Esophagus (tissue), 2 donors: ENCODE measurements around the gene TSPAN4. TPM values are rescaled to one million over a fixed set of nuclear protein-coding genes. Genes with fewer than 3 reads are reported as not detected.

ENCODE experiments used
- H3K27ac ChIP-seq, 2 donors: one replicate each; pipeline ENCODE4 v1.5.1; 2013; ENCODE audit warnings: low read depth in 2 of 2, mild to moderate bottlenecking in 2 of 2, inconsistent platforms in 1 of 2, low read length in 1 of 2, moderate library complexity in 1 of 2
- H3K27me3 ChIP-seq, 2 donors: one replicate each; pipeline ENCODE4 v1.6.1; 2013; ENCODE audit warnings: low read length in 2 of 2, control low read depth in 1 of 2, mild to moderate bottlenecking in 1 of 2; ENCODE audit not compliant: insufficient read depth in 2 of 2, control insufficient read depth in 1 of 2
- H3K36me3 ChIP-seq, 2 donors: one replicate each; pipeline ENCODE4 v1.6.1; 2013; ENCODE audit warnings: low read length in 1 of 2; ENCODE audit not compliant: control insufficient read depth in 2 of 2, insufficient read depth in 2 of 2
- H3K4me1 ChIP-seq, 2 donors: one replicate each; pipeline ENCODE4 v1.6.1; 2013; ENCODE audit warnings: low read length in 1 of 2; ENCODE audit not compliant: control insufficient read depth in 2 of 2, insufficient read depth in 2 of 2
- H3K4me3 ChIP-seq, 2 donors: one replicate each; pipeline ENCODE4 v1.5.1; 2013; ENCODE audit warnings: low read length in 2 of 2, mild to moderate bottlenecking in 2 of 2, low read depth in 1 of 2, moderate library complexity in 1 of 2
- H3K9me3 ChIP-seq, 2 donors: one replicate each; pipeline ENCODE4 v1.6.1; 2013; ENCODE audit warnings: mild to moderate bottlenecking in 2 of 2, low read depth in 1 of 2, low read length in 1 of 2, moderate library complexity in 1 of 2; ENCODE audit not compliant: control insufficient read depth in 2 of 2, insufficient read depth in 1 of 2
- WGBS, 2 donors: extraction: QIAGEN DNeasy Blood & Tissue Kit; methylation state at CpG; one replicate each; pipeline ENCODE4 v1.1.7; 2013; 5-methylcytosine and 5-hydroxymethylcytosine counted together
- polyA plus RNA-seq, 2 donors: library from polyadenylated mRNA; stranded (reverse); fragments of 200-250 nt; gene quantifications; one replicate each; pipeline ENCODE4 v1.2.3, GENCODE V29; 2013
- donor health status: healthy with polysubstance abuse.
- donor health status: Bipolar disorder and iron deficiency.

The TSPAN4 gene
- 10 to 100 TPM in 1 of 2 donors, 1 to 10 TPM in 1; 9.8 to 16.8 TPM for polyA plus RNA-seq

- Histone ChIP-seq H3K27me3 (no peaks in the 10 kb centered on the region), H3K4me3 (peak within 1 kb of the TSS; percentile 72 to 92), H3K36me3 (peaks cover 0 to 21% of the 10 kb centered on the region in 2 donors), H3K9me3 (no peaks in the 10 kb centered on the region), H3K27ac (peak within 1 kb of the TSS; percentile 72 to 79), H3K4me1 (peaks cover 10 to 23% of the 10 kb centered on the region in 2 donors)
- WGBS, 2 donors = 0% methylated on average over 59 to 87 of the region's 87 CpGs
Observed at GRCh38 chr11:842370-843002, at the start of gene TSPAN4, which contains the start of gene POLR2L. Gene TSPAN4, plus strand, starts transcription at chr11:842852. Its CDS starts 7,453 bp downstream, at chr11:850305. Gene POLR2L, minus strand, starts transcription at chr11:842529. Its CDS starts 21 bp downstream, at chr11:842508.

GRCh38 chr11:792873-793272, 49.8 kb upstream of the TSPAN4 start:
- Histone ChIP-seq H3K27ac (no peak overlapping the region), H3K4me1 (peaks cover 6 to 23% of the 10 kb centered on the region in 2 donors), H3K9me3 (no peaks in the 10 kb centered on the region), H3K4me3 (no peak overlapping the region), H3K36me3 (peaks cover 0 to 12% of the 10 kb centered on the region in 2 donors), H3K27me3 (no peaks in the 10 kb centered on the region)
- 86 to 91% methylated on average over 12 to 13 of the region's 13 CpGs for WGBS, 2 donors

- WGBS, 2 donors = 76 to 79% methylated on average over 7 of the region's 7 CpGs
- no peak overlapping the region for H3K27ac ChIP-seq
- H3K4me1 ChIP-seq = peaks cover 6 to 26% of the 10 kb centered on the region in 2 donors
- H3K36me3 ChIP-seq = peaks cover 0 to 12% of the 10 kb centered on the region in 2 donors
- no peak overlapping the region for H3K4me3 ChIP-seq
- no peaks in the 10 kb centered on the region for H3K27me3 ChIP-seq
- no peaks in the 10 kb centered on the region for H3K9me3 ChIP-seq
Observed at GRCh38 chr11:793556-793955, 49.1 kb upstream of the TSPAN4 start.

- Histone ChIP-seq H3K36me3 (peaks cover 0 to 14% of the 10 kb centered on the region in 2 donors), H3K4me1 (peaks cover 6 to 26% of the 10 kb centered on the region in 2 donors), H3K27me3 (no peaks in the 10 kb centered on the region), H3K27ac (no peak overlapping the region), H3K9me3 (no peaks in the 10 kb centered on the region), H3K4me3 (no peak overlapping the region)
- 83 to 87% methylated on average over 31 of the region's 31 CpGs for WGBS, 2 donors
Observed at GRCh38 chr11:794013-794765, 48.5 kb upstream of the TSPAN4 start.

GRCh38 chr11:794766-795633, 47.7 kb upstream of the TSPAN4 start:
- Histone ChIP-seq H3K4me3 (peak overlapping the region; percentile 22 to 51), H3K9me3 (no peaks in the 10 kb centered on the region), H3K27ac (no peak overlapping the region), H3K27me3 (no peaks in the 10 kb centered on the region), H3K36me3 (peaks cover 0 to 22% of the 10 kb centered on the region in 2 donors), H3K4me1 (peaks cover 6 to 26% of the 10 kb centered on the region in 2 donors)
- 46 to 51% methylated on average over 27 to 38 of the region's 38 CpGs for WGBS, 2 donors

GRCh38 chr11:795634-796564, 46.8 kb upstream of the TSPAN4 start:
- WGBS, 2 donors = 3 to 5% methylated on average over 25 to 26 of the region's 26 CpGs
- H3K4me1 ChIP-seq = peaks cover 6 to 26% of the 10 kb centered on the region in 2 donors

GRCh38 chr11:796565-797295, 45.9 kb upstream of the TSPAN4 start:
- WGBS, 2 donors = 11 to 14% methylated on average over 18 of the region's 18 CpGs
- Histone ChIP-seq H3K27me3 (no peaks in the 10 kb centered on the region), H3K27ac (peak overlapping the region; percentile 87 to 89), H3K4me3 (peak overlapping the region; percentile 51 to 68), H3K36me3 (peaks cover 0 to 27% of the 10 kb centered on the region in 2 donors), H3K9me3 (no peaks in the 10 kb centered on the region), H3K4me1 (peaks cover 6 to 26% of the 10 kb centered on the region in 2 donors)

More at GRCh38 chr11:795634-796564, 46.8 kb upstream of the TSPAN4 start:
- H3K4me3 ChIP-seq = peak overlapping the region; percentile 51 to 62
- H3K9me3 ChIP-seq = no peaks in the 10 kb centered on the region
- H3K27me3 ChIP-seq = no peaks in the 10 kb centered on the region
- peaks cover 0 to 29% of the 10 kb centered on the region in 2 donors for H3K36me3 ChIP-seq
- H3K27ac ChIP-seq = peak overlapping the region; percentile 87 to 89
